Right lobe of liver (tissue), 4 donors: Measurements from ENCODE around the gene SPRED1.

Source experiments
- POLR2A ChIP-seq: fragments of 450-650 bp; IDR thresholded peaks from one replicate; pipeline ENCODE4 v1.6.1; 2017; ENCODE audit warnings: antibody characterized with exemption, mild to moderate bottlenecking
- TF ChIP-seq, protein P1 (sequence below), 4 donors: fragments of 200-600 bp in 3 of 4; fragments of 450-650 bp in 1 of 4; IDR thresholded peaks; one replicate each; pipeline versions ENCODE4 v1.5.1 to v1.8.0; 2016 to 2022; ENCODE audit warnings: antibody characterized with exemption in 4 of 4, mild to moderate bottlenecking in 2 of 4
- donor health status: DM: no; HTN: no; CAD: no.
- donor health status: DM: no; HTN: no; CAD: no.
- donor health status: DM: no; HTN: yes; CAD: no.

- no peak for TF ChIP-seq POLR2A
- TF ChIP-seq, protein P1, sequence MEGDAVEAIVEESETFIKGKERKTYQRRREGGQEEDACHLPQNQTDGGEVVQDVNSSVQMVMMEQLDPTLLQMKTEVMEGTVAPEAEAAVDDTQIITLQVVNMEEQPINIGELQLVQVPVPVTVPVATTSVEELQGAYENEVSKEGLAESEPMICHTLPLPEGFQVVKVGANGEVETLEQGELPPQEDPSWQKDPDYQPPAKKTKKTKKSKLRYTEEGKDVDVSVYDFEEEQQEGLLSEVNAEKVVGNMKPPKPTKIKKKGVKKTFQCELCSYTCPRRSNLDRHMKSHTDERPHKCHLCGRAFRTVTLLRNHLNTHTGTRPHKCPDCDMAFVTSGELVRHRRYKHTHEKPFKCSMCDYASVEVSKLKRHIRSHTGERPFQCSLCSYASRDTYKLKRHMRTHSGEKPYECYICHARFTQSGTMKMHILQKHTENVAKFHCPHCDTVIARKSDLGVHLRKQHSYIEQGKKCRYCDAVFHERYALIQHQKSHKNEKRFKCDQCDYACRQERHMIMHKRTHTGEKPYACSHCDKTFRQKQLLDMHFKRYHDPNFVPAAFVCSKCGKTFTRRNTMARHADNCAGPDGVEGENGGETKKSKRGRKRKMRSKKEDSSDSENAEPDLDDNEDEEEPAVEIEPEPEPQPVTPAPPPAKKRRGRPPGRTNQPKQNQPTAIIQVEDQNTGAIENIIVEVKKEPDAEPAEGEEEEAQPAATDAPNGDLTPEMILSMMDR (IDR thresholded peaks at IDR 0.05), result no peak
Measured at GRCh38 chr15:38205526-38206272, 46.9 kb upstream of the SPRED1 start.
